Measurements from ENCODE around the gene NCEH1.
"Not testable (repeated sequence)": the region's sequence is repeated elsewhere in the genome, so short reads cannot be mapped to it uniquely, and the experiment has no call there.

The NCEH1 gene

DNA sequence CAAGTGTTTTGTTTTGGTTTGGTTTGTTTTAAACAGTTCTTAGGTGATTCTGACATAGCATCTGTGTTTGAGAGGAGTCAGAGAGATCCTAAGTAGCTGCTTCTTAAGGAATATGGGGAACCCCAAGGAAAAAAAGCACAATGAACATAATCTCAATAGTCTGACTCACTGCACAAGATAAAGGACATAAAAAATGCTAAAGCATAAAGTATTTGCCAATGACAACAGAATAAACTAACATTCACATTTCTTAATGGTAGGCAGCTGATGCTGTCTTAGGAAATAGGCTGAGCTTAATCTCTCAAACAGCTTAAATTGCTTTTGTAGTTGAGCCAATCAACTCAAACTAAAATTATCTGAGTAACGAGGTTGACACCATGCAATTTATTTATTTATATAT lies 2.9 kb downstream of the NCEH1 start:
- no peak for DNase-seq (ENCODE audit: low read depth)

DNA sequence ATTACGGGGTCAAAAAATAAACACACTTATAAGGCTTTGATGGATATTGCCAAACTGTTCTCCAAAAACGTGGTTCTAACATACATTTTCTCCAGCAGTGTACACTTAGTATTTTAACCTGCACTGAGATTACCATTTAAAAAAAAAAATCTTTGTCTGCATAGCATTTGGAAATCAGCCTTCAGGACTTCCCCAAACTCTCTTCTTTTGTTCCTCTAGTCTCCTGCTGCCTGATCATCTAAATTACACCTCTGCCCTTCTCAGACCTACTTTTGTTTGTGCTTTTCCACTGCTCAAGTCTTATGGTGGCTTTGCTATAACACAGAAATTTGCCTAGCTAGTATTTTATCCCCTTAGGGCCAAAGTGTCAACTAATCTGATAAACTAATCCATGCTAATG lies 3.8 kb downstream of the NCEH1 start:
- DNase-seq (ENCODE audit: low read depth): no peak

DNA sequence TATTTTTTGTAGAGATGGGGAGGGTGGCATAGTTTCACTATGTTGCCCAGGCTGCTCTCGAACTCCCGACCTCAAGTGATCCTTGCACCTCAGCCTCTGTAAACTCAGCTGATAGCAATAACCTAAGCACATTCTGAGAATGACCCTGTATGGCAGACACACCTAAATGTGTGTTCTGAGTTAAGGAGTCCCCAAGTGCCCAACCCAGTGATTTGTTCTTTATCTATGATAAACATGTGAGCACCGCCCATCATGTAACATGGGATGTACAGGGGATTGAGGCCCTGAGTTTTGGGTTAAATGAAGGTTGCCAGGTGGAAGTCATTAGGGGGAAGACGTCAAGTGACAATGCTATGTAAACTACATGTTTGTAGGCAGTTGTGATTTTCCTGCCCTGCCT lies 5.7 kb downstream of the NCEH1 start:
- no peak for DNase-seq (ENCODE audit: low read depth)

- DNase-seq (ENCODE audit: low read depth): no peak
These were observed 6.9 kb downstream of the NCEH1 start for GRCh38 chr3:172704001-172704400.

- DNase-seq (ENCODE audit: low read depth): not testable (repeated sequence)
These were observed 8.1 kb downstream of the NCEH1 start for GRCh38 chr3:172702731-172703130.

DNA sequence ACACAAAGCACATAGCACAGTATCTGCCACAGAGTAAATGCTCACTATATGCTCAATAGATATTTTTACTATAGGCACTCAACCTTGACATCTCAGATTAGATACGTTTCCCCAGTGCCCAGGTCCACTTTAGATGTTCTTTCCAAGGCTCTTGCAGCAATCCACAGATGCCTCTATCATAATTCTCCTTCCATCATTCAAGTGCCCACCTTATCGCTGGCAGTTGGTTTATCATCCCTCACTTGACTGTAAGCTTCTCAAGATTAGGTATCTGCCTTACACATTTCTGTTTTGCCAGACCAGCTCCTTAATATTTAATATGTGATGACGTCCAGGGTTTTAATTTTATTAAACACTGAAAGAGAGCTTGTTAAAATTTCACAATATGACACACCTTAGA lies 8.6 kb downstream of the NCEH1 start:
- no peak for DNase-seq (ENCODE audit: low read depth)

DNA sequence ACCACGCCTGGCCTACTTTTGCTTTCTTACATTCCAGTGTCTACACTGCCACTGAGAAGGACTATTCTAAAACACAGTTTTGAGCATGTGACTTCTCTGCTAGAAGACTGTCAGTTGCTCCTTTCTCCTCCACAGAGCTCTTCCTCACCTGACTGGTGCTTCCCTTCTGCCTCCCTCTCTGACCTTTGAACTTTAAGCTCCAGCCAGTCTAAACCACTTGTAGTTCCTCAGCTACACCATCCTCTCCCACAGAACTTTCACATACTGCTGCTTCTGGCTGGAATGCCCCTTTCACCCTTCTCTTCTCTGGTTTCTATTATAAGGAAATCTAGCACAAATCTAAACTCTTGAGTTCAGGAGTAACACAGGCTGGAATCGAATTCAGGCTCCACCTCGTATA lies 9.1 kb downstream of the NCEH1 start:
- DNase-seq (ENCODE audit: low read depth): no peak

GRCh38 chr3:172700936-172701455 lies 9.9 kb downstream of the NCEH1 start:
- DNase-seq (ENCODE audit: low read depth): no peak

- no peak for DNase-seq (ENCODE audit: low read depth)
These were observed 10.6 kb downstream of the NCEH1 start for GRCh38 chr3:172700256-172700655.

DNA sequence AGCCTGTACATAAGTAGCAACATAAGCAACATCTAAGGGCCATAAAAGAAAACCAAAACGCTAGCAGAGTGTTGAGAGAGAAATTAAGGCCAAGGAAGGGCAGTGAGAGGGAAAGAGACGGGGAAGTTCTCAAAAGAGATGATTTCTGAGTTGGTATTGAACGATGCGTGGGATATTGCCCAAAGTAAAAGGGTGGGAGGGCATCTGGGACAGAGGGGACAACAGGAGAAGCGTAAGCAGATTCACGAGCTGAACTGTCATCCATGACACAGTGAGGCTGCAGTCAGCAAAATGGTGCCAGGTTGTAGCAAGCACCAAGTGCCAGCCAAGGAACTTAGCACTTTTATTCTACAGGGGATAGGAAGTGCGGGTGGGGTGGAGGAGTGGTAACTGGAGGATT lies 11.8 kb downstream of the NCEH1 start:
- no peak for DNase-seq (ENCODE audit: low read depth)

- no peak for DNase-seq (ENCODE audit: low read depth)
These were observed 12.2 kb downstream of the NCEH1 start for GRCh38 chr3:172698631-172699030.

DNA sequence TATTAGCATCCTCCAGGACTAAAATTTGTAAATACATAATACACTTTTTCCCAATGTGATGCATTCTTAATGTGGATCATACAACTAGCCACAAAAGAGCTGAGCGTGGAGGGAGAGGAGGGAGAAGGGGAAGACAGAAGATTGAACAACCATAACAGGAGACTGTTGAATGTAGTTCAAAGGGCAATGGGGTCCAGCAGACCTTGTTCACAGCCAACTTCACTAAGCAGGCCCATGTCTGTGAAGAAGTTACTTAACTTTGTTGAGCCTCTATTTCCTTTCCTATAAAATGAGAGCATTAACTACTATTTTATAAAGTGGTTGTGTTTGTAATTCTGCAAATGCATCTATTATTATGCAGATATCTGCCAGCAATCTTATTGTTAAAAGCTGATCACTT lies 13.3 kb downstream of the NCEH1 start:
- DNase-seq (ENCODE audit: low read depth): no peak

DNA sequence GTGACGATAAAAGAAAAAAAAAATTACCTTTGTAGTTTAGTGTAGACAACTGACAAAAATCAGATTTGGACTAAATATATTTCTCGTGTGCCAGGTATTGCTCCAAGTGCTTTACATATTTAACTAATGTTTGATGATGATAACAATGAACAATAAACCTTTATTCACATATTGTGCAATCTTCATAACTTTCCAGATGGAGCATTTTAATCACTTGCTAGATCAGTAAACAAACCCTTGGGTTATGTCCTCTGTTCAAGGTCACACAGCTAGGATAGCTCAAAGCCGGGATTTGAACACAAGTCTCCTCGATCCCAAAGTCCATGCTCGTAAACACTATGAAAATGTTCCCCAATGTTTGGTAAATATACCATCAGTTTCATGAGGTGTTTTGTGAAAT lies 14.5 kb downstream of the NCEH1 start:
- DNase-seq (ENCODE audit: low read depth): no peak

DNA sequence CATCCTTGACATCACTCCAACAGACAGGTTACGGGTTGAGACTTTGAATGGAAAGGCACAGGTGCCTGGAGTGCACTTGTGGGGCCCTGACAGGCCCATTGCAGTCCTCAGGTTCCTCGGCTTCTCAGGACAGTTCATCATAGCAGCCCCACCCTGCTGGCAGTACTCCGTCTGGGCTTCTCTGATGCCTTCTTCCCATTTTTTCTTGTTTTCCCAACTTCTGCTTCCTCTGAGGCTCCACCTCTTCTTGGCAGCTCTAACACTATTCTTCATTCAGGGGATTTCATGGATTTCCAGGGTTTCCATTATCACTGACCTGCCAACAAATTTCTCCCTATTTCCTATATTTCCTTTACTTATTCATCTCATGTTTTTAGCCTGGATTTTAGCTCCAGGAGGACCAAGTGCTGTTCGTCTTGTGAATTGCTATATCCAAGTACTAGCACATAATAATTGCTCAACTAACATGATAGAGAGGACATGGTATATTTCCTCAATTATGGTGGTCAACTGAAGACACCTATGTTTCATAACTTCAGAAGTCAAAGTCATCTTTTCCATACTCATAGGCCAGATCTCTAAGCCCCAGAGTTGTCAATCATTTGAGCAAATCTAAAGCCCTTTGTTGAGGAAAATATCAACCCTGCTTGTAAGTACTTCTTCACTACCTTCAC lies 16.2 kb downstream of the NCEH1 start:
- no peak for DNase-seq (ENCODE audit: low read depth)

- DNase-seq (ENCODE audit: low read depth): no peak
These were observed 18.0 kb downstream of the NCEH1 start for GRCh38 chr3:172692751-172693338.

DNA sequence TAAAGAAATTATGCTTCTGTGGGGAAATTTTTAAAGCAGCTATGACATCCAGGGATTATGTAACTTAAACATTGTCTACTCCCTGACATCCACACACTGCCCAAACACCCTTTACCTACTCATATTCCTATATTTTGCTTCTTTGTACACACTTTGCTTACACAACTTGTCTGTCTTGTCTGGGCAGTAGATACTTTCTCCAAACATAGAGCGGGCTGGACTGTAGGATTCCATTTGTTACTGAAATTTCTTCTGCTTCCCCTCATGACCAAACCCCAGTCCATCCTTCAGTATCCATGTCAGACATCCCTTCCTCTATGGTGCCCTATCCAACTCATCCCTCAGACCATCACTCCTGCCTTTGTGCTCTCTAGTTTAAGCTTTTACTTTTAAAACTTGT lies 19.9 kb downstream of the NCEH1 start:
- DNase-seq (ENCODE audit: low read depth): no peak

GRCh38 chr3:172688588-172688987 lies 22.3 kb downstream of the NCEH1 start:
- no peak for DNase-seq (ENCODE audit: low read depth)

- no peak for DNase-seq (ENCODE audit: low read depth)
These were observed 23.4 kb downstream of the NCEH1 start for GRCh38 chr3:172687501-172687900.

- DNase-seq (ENCODE audit: low read depth): no peak
These were observed 25.3 kb downstream of the NCEH1 start for GRCh38 chr3:172685331-172686214.

DNA sequence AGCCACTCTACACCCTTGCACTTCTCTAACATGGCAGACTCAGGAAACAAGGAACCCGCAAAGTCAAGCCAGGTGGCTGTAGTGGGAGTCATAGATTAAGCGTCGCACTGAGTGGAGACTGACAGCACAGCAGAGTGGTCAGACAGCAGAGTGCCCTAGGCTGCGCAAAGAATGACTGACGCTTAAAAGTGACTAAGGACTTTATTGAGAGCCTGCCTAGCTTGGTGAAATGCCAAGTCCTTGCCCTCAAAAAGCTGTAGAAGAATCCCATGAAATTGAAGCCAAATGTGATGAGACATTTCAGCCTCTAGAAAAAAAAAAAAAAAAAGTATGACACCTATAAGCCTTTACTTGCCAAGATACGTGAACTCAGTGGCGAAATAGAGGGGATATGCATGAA lies 30.2 kb downstream of the NCEH1 start:
- no peak for DNase-seq (ENCODE audit: low read depth)

- DNase-seq (ENCODE audit: low read depth): no peak
These were observed 31.3 kb downstream of the NCEH1 start for GRCh38 chr3:172679599-172679998.

GRCh38 chr3:172678068-172678467 lies 32.8 kb downstream of the NCEH1 start:
- DNase-seq (ENCODE audit: low read depth): no peak

Measured in CMK (cell line).